Measurements from ENCODE around the gene THUMPD3.

- TF ChIP-seq BACH2 (CRISPR knock-in tag; IDR thresholded peaks at IDR 0.05; ENCODE audit: borderline replicate concordance): no peak
- no peak for TF ChIP-seq RARB (CRISPR knock-in tag; IDR thresholded peaks at IDR 0.05)
Measured at GRCh38 chr3:9314796-9315195, 48.1 kb upstream of the THUMPD3 start.
